Activated naive CD4-positive, alpha-beta T cell treated with anti-CD3 and anti-CD28 coated beads, Interleukin-2, amount 50 U/mL, for 16 hours (primary cell): ENCODE data around the gene OTUD7B.
"Not testable (repeated sequence)": the region's sequence is repeated elsewhere in the genome, so short reads cannot be mapped to it uniquely, and the experiment has no call there.

Source experiments
- DNase-seq: peaks from one replicate; pipeline ENCODE4 v3.0.0-alpha.2; 2020

Gene OTUD7B

DNA sequence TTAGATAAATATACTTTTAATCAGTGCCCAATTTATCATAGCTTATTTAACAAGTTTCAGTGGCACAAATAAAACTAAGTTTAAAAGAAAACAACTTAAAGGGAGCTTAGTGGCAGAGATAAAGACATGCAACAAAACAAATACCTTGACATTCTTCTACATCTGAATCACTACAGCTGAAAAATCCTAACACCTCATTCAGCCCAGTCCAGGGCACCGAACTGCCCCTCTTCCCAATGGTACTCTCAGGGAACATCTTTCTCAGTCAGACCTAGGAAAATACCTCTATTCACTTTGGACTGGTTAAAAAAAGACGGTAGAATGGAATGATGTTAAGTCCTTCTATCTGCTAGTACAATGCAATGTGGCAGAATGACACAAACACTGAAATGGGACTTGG lies 8.3 kb downstream of the OTUD7B start:
- DNase-seq, result no peak

DNA sequence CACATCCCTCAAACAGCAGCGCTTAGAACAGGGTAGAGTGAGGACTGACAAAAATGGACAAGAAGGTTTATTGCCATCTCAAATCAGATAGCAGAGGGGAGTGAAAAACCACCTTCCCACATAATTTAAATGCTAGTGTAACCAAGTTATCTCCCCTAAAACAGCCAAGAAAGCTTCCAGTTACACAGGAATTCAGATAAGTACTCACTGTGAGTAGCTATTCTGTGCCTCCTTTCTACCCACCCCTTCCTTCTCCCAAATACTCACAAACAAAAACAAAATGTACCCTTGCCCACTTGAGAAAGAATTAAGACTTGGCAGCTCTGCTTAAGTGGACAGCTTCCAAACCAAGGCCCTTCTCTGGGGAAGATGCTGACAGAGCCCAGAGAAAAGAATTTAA lies 9.1 kb downstream of the OTUD7B start:
- DNase-seq, result no peak

DNA sequence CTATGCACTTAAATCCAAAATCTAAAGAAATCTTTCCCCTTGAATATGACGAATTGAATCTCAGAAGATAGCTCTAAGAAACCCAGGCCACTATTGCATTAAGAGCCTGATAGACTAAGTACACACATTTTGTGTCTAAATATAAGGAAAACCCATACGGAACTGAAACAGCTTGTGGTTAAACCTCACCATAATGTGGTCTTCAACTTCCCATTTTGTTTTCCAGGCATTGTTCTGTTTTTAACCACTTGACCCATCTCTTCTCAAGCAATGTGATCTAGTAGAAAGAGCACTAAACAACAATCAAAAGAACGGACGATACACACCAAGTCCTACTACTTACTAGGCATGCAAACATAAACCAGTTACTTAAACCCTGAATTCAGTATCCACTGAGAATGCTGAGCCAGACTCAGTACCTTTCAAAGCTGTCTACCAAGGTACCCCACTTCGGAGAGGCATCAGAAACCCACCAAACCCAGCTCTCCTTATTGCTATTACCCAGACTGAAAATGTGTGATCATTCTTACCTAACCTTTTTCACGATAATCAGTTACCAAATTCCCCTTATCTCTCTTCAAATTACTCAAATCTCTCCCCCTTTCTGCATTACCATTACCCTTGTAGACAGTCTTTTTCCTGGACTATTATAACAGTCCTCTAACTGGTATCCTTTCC lies 12.8 kb downstream of the OTUD7B start:
- DNase-seq, result no peak

DNA sequence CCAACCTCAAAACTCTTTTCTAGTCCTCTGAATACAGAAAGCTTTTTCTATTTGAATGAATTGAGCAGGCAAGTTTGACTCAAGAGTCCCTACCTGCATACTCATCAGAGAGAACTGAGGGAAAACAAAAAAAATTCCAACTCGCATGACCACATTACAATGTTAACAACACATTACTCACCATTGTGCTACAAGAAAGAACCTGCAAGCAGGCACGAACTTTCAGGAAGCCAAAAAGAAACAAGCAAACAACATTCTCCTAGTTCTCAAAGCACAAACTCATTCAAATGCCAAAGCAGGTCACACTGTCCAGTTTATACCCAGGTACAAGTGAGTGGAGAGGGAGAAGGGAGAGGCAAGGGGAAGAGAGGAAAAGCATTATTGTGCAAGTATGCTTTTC lies 14.6 kb downstream of the OTUD7B start:
- peak; percentile 20 for DNase-seq

DNA sequence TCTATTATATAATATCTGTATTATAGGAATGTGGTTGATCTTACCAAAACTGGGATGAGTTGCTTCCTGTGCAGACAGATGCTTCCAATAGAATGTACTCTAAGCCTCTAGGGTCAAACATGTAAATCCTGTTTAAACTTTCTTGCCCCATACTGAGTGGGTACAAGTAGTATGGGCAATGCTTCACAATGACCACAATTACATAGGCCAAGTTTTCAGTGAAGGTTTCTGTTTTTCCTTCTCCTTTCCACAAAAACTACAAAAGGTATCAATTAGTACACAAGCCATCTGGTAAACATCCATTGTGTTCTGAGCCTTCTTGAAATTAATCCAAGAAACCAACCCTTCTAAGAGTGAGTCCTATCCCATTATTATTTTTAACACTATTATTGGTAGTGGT lies 16.8 kb downstream of the OTUD7B start:
- DNase-seq, result no peak

DNA sequence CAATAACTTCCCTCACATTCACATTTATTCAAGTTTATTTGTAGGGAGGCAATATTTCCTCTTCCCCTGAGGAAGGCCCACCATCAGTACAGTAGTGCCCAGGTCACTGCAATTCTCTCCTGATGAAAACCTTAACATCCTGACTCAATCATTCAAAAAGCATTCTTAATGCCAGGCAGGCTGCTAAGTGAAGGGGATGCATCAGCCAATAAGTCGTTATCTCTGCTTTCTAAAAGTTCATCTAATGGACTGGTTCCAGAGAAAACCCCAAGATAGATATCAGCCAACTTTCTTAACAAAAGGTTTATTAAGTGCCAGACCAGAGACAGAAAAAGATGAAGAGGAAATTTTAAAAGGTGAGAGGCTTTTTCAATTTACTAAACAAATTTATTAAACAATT lies 17.3 kb downstream of the OTUD7B start:
- DNase-seq, result no peak

DNA sequence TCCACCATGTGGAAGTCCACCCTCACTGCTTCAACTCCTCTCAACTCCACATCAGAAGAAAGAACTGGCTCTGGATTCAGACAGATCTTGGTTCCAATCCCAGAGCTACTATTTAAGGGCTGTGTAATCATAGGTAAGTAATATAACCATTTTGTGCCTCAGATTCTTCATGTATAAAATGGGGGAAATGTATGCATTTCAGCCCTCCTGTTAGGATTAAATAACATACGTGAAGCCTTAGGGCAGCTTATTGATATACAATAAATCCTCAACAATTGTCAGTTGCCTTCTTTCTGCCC lies 23.3 kb downstream of the OTUD7B start:
- DNase-seq, result no peak

DNA sequence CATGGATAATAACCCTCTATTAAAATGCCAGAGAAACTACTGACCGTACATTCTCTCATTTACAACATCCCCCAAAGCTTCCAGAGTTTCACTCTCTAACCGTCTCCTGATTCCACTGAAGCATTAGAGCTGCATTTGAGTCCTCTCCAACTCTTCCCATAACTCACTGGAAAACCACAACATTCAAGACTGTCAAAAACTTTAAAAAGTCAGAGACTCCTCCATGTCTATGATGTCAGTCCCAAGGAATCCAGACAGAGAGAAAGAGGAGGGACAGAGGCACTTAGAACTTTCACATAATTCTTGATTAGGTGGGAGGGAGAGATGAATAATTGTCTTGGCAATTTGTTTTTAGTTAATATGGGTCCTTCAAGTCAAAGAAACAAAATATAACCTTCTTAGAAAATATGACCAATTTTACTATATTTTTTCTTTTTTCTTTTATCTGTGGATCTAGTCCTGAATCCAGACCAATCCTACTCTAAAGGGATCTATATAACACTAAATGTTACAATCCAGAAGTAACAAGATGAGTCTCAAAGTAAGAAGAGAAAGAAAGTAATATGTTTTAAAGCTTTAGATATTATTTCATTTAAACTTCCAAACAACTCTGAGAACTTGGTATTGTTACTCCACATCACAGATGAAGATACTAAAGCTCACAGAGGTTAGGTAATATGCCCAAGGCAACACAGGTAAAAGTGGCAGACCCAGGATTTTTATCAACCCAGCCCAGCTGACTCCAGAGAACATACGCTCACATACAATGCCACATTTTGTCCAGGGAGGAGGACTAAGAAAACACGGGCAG lies 23.8 kb downstream of the OTUD7B start:
- DNase-seq, result no peak

DNA sequence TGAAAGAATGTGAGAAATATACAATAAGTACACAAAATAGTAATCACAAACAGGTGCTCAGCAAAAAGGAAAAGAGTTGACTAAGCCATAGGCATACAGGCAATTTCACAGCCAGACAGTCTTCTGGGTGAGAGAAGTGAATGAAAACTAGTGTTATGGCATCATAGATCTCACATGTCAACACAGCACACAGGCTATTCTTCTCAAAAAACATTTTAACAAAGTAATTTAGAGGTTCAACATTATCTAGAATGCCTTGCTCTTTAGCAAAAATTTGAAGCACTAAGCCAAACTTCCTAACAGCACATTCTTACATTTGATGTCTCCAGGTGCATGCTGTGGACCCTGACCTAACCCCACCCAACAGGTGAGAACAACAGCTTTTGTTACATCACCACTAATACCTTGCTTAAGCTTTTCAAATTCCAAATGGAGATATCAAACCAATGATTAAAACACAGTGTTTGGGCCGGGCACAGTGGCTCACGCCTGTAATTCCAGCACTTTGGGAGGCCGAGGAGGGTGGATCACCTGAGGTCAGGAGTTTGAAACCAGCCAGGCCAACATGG lies 30.5 kb downstream of the OTUD7B start:
- no peak for DNase-seq

DNA sequence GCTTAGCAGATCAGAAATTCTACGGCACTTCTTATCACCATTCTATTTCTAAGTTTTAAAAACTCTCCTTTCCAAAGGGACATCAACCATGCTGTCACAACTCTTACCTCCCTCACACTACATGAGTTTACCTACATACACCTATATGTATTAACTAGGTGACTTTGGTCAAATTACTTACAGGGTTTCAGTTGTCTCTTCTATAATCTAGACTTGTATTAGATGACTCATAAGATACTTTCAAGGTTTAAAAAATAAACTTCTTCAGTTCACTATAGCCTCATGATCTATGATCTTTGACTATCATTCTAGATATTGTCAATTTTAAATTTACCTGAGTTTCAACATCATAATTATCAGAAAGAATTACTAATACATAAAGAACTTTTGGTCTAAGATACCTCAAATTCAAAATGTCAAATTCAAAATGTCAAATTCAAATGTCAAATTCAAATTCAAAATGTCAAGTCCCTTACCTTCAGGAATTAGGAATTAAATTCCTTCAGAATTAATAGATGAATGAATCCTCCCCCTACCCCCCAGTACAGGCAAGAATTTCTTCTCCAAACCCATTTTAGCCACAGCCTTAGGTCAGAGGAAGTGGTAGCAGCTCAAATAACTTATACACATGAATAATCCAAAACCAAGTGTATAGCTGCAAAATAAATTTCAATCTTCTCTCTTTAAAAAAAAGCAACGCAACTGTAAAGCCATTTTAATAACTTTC lies 31.1 kb downstream of the OTUD7B start:
- DNase-seq, result no peak

DNA sequence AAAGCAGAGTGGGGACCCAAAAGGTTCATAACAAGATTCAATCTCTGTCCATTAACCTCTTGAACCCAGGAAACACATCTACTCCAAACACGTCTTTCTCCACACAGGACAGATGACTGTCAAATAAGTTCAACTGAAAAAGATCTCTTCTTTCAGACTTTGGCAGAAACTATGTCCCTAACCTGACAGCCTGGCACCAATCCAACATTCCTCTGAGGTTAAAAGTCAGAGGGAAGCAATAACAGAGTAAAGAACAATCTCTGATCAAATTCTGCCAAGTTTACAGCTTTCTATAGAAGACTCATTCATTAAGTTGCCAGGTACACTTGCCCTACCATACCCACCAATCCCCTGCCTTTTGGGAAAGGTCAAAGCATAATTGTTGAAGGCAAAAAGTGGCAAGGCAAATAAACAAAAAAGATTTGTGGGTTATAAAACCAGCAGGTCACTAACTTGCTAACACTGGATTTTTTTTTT lies 31.9 kb downstream of the OTUD7B start:
- DNase-seq, result no peak

DNA sequence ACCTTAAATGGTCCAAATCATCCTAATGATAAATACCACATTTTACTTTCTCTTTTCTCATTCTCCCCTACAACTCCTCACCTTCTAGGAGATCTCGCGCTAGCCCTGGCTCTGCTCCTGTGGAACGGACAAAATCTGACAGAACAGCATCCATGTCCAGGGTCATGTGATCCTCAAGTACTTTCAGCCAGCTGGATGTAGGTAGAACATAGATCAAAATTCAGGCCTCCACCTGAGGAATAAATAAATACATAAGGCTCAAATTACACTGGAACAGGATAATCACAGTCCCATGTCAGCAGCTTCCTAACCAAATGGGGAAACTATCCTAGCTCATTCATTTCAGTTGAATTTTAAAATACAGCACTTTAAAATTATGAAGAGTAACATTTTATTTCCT lies 33.2 kb downstream of the OTUD7B start:
- no peak for DNase-seq

DNA sequence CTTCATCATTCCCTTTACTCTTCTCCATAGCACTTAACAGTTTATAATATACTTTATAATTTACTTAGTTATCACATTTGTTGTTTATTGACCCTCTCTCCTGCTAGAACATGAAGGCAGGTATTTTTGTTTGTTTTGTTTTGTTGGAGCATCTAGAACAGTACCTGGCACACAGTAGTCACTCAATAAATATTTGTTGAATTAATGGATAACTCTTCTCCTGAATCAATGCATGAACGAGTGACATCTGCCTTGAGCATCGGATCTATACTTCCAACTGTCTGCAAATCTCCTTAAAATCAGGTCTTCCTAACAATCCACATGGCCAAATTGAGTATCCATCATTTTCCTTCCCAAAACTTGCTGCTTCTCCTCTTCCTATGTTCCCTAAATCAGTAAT lies 38.0 kb downstream of the OTUD7B start:
- DNase-seq, result no peak

DNA sequence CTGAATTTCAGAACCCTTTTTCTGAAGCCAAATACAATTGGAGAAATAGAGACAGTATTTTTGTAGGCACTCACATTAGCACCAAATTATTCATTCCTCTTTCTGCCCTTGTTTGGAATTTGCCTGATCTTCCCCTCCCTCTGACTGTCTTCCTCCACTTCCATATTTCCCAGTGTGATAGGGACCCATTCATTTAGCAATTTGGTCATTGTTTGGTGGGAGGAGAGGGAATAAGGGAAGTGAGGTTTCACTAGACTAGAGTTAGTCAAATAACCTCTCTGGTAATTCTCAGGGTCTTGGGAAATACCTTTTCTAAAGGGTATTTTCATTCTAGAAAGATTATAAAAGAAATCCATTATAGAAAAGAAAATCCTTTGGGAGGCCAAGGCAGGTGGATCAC lies 42.9 kb downstream of the OTUD7B start:
- DNase-seq, result no peak

DNA sequence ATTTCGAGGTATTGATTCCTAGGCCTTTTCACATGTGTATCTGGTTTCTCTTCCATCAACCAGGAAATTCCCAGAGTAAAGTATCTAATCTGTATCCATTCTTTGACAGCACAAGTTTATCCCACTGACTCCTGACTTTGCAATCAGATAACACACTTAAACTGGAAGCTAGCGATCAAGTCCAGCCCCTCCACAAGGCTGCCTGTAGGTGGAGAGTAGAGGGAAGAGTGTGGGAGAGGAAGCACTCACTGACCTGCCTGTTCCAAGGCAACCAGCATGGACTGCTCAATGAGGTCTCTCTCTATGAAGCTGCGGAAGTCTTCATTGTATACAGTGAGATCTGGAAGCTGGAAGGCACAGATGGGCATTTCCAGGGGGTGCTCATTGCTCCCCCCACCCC lies 43.5 kb downstream of the OTUD7B start:
- DNase-seq, result no peak

DNA sequence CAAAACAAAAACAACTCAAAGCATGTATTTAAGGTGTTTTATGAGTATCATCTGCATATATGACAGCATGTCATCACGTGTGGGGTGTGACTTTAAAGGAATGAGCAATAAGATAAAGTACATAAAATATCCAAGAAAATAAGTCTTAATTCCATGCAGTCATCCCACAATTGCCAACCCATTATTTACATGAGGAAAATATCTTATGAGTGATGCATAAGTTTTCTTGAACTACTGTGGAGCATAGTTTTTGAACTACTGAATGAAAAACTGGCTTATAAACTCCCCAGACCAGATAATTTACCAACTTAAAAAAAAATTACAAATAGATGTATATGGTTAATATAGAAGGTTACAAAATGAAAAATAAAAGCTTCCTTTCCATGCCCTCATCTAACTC lies 44.1 kb downstream of the OTUD7B start:
- DNase-seq, result no peak

DNA sequence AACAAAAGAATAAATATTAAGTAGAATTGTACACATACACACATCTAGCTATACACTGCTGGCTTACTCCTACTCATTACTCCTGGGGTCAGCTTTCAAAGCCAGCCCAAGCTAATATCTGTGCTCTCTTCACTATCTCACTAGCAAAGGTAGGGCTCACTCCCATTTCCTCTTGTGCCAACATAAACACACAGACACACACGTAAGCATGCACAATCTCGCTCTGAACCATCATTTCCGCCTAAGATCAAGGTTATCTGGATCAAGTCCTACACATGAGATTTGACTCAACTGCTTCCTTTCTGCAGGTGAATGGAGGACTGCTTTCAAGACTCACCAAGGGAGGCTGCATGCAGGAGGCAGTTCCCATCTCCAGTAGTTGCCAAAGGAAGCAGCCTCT lies 45.1 kb downstream of the OTUD7B start:
- DNase-seq, result no peak

DNA sequence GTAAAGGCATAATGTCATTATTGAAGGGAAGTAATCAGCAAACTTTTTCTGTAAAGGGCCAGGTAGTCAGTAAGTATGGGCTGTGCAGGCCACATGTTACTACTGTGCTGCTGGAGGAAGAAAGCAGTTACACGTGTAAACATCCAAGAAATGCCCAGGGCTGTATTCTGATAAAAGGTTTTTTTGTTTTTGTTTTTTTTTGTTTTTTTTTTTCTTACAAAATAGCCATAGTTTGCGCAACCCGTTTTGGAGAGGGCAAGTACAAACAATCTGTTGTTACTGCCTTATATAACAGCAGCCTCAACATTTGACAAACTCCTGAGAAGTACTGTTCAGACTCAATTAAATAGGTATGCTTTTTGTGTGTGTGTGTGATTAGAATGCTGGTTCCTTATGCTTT lies 47.2 kb downstream of the OTUD7B start:
- DNase-seq, result no peak

DNA sequence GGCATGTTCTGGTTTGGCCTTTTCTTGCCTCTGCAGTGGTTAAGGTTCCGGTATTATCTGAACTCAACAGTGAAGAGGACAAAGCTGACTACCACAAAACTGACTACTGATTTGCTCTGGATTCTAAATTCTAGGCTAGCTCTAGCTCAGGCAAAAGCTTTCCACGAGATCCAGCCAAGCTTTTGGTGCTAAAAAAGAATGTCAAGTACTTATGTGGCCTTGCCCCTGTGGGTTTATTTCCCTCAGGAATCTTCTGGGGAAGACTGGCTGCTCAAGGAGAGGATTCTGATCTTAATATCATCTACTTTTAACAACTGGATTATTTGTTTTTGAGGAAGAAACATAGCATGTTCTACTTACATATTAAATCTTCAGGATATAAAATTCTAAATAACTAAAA lies 47.8 kb downstream of the OTUD7B start:
- no peak for DNase-seq

DNA sequence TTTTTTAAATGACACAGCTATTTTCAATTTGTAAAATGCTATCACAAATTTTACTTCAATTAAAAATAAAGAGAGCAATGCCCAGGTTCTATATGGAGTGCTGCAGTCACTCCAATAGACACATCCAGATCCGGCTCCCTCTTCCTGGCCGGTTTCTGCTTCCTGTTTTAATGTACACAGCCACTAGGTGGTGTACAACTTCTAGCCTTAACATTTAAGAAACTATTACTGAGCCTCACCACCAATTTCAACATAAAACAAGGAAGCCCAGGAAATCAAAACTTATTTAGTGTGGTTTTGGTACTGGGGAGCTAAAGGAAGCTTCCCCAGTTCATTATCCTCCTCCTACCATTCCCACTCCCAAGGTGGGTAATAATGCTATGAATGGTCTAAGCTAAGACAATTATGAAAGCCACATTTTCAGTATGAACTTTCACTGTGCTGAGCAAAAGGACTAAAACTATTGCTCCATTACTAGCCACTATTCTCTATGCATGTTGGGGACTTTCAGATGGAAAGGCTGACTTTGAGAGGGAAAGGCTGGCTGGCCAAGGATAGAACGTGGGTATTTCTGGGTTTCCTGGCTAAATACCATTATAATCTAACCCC lies 48.4 kb downstream of the OTUD7B start:
- peak; percentile 20 for DNase-seq

DNA sequence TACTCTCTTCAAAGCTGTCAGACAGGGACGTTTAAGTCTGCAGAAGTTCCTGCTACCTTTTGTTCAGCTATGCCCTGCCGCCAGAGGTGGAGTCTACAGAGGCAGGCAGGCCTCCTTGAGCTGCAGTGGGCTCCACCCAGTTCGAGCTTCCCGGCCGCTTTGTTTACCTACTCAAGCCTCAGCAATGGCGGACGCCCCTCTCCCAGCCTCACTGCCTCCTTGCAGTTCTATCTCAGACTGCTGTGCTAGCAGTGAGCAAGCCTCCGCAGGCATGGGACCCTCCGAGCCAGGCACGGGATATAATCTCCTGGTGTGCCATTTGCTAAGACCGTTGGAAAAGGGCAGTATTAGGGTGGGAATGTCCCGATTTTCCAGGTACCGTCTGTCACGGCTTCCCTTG lies 53.0 kb downstream of the OTUD7B start:
- DNase-seq, result not testable (repeated sequence)

DNA sequence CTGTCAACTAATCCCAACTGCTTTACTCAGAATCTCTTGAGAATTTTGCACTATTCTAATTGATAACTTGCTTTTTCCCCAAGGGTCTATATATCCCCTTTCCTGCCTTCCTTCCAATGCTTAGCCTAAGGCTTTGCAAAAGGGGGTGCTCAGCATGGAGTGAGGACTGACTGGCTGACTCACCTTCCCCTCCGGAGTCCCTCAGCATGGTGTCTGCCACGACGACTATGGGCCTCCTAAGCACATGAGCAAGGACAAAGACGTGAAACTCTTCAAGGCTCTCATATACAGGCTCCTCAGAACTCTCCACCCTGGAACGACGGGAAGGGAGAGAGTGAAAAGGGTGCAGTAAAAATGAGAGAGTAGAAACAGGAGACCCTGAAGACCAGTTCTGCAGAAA lies 60.6 kb downstream of the OTUD7B start:
- no peak for DNase-seq

DNA sequence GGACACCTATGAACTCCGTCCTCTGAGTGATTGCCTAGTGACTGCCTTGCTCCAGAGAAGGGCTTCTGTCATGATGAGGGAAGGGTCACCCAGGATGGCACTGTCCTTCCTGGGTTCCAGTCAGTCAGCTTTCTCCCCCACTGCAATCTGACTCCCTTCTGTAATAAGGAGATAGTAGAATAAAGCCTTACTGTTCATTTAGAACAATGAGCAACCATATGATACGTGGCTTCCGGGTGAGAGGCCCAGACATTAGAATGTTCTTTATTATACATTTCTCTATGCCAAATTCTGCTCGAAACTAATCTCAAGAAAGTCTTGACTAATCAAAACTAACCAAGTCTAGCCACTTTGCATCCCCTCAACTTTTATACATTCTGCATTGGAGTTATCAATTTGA lies 65.3 kb downstream of the OTUD7B start:
- DNase-seq, result no peak
